Limb (tissue), 2 donors: ENCODE data around the gene ARPC2.
"Not testable (repeated sequence)": the region's sequence is repeated elsewhere in the genome, so short reads cannot be mapped to it uniquely, and the experiment has no call there.

Experiments
- DNase-seq, 2 donors: peaks; one replicate each; pipeline ENCODE4 v3.0.0-alpha.2; 2016; ENCODE audit errors: extremely low spot score in 2 of 2

ARPC2 gene

GRCh38 chr2:218270721-218271486 is 53.9 kb downstream of the ARPC2 start:
- no peak for DNase-seq

DNA sequence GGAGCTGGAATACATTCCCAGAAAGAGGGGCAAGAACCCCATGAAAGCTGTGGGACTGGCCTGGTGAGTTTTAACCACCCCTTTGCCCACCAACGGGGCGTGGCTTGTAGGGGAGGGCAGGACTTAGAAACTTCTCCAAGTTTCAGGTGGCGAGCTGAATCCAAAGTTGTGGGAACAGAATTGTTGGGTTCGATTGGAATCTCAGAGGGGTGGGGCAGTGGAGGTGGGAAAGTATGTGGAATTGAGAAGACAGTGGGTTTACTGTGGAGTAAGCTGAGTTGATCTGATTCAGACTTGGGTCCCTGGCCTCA is 54.5 kb downstream of the ARPC2 start:
- DNase-seq: no peak

DNA sequence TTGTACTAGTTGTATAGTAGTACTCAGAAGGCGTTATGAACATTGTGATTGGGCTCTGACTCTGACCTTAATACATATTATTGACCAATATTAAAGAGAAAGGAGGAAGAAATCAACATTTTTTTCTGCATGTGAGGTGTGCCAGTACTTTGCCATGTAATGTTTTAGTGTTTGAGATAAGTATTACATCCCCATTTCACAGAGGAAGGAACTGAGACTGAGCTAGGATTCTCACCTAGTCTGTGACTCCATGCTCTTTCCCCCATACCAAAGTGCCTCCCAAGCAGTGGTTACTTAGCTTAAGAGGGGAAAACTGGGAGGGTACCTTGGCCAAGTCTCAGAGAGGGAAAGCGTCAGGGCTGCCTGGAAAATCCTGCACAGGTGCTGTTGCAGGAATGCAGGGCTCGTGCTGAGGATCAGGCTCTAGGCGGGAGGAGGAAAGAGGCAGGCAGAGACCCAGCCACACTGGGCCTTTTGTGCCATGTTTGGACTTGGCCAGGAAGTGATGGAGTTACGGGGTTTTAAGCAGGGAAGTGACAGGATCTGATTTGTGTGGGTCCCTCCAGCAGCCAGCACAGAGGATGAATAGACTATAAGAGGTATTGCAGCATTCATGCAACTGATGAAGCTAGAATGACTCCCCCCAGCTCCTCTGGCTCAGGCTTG is 55.0 kb downstream of the ARPC2 start:
- DNase-seq: no peak

DNA sequence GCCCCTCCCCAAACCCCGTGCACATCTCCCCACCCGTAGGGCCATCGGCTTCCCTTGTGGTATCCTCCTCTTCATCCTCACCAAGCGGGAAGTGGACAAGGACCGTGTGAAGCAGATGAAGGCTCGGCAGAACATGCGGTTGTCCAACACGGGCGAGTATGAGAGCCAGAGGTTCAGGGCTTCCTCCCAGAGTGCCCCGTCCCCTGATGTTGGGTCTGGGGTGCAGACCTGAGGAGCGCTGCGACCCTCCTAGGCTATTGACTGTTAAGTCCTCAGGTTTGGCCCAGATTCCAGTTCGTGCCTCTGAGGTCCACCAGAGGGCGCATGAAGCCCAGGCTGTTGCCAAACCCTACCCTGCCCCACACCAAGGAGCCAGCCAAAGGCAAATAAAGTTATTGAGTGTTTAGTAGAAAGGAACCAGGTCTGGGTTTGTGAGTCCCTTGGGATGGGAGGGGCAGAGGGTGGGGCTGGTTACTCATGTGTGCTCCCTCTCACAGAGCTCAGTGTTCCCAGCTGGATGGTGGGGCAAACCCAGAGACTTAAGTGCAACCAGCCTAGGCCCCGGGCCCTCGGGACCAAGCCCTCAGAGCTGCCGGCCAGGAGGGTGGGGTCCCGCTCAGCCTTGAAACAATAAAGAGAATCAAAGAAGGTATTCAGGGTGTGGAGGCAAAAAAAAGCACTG is 55.7 kb downstream of the ARPC2 start:
- DNase-seq: peak; percentile 85 to 88

GRCh38 chr2:218273214-218273907 is 56.4 kb downstream of the ARPC2 start:
- not testable (repeated sequence) for DNase-seq

DNA sequence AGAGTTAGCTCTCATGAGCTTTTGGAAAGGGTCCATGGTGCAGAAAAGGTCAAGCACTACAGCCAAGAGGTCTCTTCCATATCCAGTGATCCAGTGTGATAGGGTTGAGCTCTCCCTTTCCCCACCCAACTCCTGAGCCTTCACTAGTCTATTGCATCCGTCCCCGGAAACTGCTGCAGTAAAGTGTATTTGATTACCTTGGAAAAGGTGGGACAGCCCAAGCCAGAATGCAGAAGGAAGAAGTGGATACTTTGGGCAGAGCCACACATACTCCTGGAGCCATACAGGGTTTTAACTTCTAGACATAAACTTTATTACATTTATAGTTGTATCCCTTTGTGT is 56.9 kb downstream of the ARPC2 start:
- DNase-seq: no peak

DNA sequence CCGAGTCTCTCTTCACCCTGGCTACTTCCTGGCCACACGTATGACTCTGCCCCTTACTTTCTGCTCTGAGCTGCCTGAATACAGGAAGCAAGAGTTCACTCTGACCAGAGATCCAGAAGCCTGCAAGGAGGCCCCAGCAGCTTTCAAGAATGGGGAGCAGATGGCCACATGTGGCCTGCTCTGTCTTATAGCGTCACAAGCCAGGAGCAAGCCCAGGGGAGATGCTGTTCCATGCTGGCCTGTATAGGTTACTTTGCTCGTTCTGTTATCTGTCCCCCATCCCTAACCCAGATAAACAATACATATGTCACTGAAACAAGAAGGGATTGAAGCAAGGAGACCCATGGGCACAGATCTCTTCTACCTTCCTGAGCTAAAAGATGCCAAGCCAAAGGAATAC is 57.6 kb downstream of the ARPC2 start:
- DNase-seq: no peak

DNA sequence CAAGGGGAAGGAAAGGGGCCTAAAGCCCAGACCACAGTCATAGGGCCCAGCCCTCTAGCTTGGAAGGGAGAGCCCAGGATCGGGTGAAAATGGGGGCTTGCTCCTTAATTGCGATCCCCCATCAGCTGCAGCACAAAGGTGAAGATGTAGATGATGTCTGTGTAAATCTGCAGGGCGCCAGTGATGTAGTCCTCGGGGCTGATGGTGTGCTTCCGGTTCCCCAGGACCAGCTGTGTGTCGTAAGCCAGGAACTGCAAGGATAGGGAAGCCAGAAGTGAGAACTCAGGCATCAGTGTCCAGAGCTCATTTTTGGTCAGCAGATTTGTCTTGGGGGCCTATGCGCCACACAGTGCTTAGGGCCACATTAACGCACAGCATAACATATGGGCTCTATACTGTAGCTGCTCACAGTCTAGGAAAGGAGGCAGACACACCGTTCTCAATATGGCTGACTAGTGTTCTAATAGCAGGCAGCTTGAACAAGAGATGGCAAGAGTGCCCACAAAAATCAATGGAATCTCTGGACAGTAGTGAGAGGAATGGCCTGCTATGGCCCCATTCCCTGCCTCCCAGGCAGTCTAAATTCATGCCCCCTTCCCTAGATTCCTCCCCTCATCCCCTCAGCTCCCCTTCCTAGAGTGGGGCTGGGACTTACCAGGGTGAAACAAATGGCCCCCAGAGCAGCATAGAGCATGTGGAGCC is 58.5 kb downstream of the ARPC2 start:
- DNase-seq: no peak

- no peak for DNase-seq
Observed at GRCh38 chr2:218276986-218277755, 60.2 kb downstream of the ARPC2 start.

DNA sequence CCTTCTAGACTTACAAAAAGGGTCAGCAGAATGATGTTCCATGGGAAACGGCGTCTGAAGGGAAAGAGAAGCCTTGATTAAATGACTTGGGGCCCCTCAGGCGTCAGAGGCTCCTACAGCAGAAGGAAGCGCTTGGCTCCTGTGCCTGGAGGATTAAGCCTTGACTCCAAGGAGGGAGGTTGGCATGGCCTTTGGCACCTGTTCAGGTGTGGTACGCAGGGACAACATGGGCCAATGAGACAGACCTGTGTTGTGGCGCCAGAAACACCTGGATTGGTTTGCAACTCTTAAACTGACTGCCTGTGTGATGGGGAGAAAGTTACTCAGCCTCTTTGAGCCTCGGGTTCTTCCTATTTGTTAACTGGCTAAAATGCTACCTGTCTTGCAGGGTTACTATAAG is 60.9 kb downstream of the ARPC2 start:
- DNase-seq: no peak

DNA sequence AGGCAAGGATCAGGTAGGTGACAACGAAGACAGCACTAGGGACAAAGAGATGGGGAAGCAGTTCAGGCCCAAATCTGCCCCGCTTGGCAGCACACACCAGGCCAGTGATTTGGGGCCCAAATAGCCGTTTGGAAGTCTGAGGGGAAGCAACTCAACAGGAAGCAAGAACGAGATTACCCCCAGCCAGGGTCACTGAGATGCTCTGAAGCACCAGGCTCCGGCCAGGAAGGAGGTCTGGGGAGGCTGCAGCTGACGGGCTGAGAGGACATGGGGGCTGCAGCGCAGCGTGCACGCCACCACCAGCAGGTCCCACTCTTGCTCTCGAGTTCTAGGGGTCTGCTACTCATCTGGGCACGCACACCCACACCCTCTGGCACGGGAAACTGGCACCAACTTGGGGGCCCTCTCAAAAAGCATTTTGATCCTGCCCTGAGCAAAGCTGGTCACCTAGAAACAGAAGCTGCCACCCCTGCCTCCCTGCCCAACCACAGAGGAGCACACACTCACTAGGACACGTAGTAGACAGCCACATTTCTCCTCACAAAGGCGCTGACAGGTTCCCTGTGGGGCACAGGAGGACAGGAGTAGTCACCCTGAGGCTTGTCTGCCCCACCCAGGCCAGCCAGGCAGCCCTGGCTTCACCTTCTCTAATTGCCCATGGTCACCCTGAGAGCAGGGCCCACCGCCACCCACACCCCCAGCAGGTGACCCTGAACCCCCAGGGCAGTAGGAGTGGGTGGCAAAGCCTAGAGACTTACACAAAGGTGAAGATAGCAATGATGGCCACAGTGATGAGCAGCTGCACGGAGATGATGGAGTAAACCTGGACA is 61.8 kb downstream of the ARPC2 start:
- no peak for DNase-seq

GRCh38 chr2:218280260-218280870 is 63.4 kb downstream of the ARPC2 start:
- no peak for DNase-seq

DNA sequence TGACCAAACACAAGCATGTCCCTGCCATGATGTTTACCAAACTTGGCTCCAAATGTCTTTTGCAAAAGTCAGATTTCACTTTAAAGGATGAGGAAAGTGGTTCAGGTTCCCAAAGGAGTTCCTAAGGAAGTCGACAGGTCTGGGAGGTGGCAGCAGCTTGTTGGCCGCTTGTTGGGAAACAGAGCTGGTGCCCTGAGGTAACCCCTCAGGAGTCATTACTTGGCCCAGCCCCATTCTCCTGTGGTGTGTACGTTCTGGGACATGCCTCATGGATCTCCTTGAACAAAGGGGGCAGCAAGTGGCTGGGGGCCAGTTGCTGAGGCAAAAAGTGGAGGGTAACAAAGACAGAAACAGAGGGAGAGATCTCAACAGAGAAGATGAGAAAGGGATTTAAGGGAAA is 64.5 kb downstream of the ARPC2 start:
- DNase-seq: no peak

DNA sequence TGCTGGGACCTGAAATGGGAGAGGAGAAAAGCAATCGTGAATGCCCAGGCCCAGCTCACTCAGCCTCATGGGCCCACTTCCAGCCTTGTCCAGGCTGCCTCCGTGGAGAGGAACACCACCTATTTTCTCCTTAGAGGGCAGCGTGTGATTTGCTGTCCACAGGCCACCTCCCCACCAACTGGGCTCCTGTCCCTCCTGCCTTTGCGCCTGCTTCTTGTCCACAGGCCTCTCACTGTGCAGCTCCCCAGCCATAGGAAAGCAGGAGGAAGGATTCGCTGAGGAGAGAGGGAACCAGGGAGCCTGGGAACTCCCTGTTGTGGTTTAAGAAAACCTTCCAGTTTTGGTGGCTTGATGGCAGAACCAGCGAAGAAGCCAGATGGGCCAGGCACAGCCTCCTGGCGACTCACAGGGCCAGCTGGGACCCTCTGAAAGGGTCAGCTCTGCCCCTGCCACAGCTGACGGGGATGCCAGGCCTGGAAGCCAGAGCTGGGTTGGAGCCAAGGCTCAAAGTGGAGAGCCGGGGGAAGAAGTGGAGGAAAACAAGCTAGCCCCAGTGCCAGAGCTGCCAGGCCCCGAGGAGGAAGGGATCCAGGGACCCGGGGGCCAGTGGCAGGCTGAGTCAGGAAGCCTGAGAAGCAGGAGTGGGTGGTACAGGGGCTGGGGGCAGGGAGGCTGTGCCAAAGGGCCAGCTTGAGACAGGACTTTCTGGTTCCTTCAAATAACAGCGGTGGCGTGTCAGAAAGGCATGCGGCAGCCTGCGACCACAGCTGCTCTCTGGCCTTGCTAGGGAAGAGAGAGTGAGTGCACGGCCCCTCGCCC is 65.4 kb downstream of the ARPC2 start:
- DNase-seq: no peak

DNA sequence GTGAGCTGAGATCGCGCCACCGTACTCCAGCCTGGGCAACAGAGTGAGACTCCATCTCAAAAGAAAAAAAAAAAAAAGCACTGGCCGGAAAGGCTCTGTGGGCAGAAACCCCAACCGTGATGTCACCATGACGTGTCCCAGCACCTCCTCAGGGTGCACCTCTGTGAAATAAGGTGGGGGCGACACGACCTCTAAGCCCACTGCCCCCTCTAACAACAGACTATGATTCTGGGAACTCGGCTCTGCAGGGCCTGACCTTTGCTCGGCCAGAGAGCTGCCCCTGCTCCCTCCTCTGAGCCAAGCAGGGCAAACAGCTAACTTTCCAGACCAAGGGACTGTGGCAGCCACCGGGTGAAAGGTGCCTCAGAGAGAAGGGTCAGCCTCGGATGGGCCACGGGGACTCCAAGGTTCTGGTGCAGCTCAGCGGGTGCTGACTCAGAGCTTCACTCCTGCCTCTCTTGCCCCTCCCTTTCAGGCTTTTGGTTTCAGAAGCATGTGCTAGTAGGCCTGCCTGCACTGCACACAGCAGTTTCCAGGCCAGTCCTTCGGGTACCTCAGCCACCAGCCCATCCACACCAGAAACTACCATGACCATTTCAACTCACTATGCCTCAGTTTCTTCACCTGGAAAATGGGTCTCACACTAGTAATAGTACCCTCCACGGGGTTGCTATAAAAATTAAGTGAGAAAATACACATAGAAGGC is 67.3 kb downstream of the ARPC2 start:
- no peak for DNase-seq

- no peak for DNase-seq
Observed at GRCh38 chr2:218285604-218286003, 68.6 kb downstream of the ARPC2 start.

DNA sequence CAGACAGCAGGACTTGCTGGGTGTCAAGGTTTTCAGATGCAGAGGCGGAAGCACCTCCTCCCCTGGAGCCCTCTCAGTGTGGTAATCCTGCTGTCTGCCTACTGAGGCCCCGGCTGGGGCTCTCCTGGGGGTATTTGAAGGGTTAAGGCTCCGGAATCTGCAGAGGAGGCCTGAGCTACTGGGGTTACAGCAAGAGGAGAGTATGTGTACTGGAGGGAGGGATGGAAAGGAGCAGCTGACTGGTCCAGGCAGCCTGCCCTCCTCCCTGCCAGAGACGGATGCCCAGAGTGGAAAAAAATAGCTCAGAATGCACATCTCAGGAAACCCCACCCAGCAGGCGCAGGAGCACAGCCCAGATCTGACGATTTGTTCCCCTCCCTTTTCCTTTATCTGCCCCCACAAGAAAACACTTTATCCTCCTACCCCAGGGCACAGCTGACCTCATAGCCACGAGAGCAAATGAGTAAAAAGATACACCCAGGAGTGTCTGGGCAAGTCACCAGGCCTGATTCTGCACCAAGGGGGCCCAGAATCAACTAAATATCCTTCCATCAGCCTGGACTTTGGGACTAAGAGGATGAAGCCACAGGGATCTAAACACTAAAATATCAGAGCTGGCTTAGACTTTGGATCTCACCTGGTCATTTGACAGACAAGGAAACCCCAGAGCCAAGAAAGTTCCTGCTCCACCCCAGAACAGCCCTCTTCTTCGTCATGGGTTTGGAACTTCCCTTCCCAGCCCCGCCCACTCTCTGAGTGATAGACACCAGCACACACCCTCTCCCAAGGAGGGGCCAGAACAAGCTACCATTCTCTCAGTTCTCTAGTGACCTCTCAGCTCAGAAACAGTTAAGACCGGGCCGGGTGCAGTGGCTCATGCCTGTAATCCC is 69.8 kb downstream of the ARPC2 start:
- peak; percentile 85 to 92 for DNase-seq
